Esophagus squamous epithelium (tissue), 5 donors: ENCODE data around the gene GALNT14. TPM values are rescaled to one million over a fixed set of nuclear protein-coding genes. Genes with fewer than 3 reads are reported as not detected.

Experiments
- DNase-seq: peaks from one replicate; lab custom pipeline; 2025; lab: John Stamatoyannopoulos, UW
- H3K27ac ChIP-seq, 4 donors: fragments of 200-600 bp; sonication (generic); one replicate each; pipeline ENCODE4 v1.5.1; 2016 to 2019; ENCODE audit warnings: mild to moderate bottlenecking in 1 of 4
- H3K27me3 ChIP-seq, 4 donors: fragments of 200-600 bp; sonication (generic); 1 replicate in 3 of 4; 2 replicates in 1 of 4; pipeline versions ENCODE4 v1.5.1 to v1.6.0; 2017 to 2021; ENCODE audit warnings: antibody characterized with exemption in 1 of 4
- H3K36me3 ChIP-seq, 3 donors: fragments of 200-600 bp; sonication (generic); one replicate each; pipeline ENCODE4 v1.5.1; 2016 to 2019
- H3K4me1 ChIP-seq, 3 donors: fragments of 200-600 bp; sonication (generic); one replicate each; pipeline ENCODE4 v1.5.1; 2017 to 2019
- H3K4me3 ChIP-seq, 4 donors: fragments of 200-600 bp; sonication (generic); 1 replicate in 3 of 4; 2 replicates in 1 of 4; pipeline ENCODE4 v1.5.1; 2016 to 2019; ENCODE audit warnings: mild to moderate bottlenecking in 2 of 4, moderate library complexity in 1 of 4
- H3K9me3 ChIP-seq, 3 donors: fragments of 200-600 bp; sonication (generic); one replicate each; pipeline ENCODE4 v1.5.1; 2016 to 2019
- CTCF ChIP-seq, 6 experiments: fragments of 450-650 bp in 4 of 6; fragments of 200-600 bp in 2 of 6; sonication (generic) in 2 of 6; IDR thresholded peaks; one replicate each; pipeline ENCODE4 v1.5.1; 2016 to 2019; ENCODE audit warnings: antibody characterized with exemption in 6 of 6, mild to moderate bottlenecking in 4 of 6, moderate library complexity in 4 of 6
- POLR2A ChIP-seq, 4 donors: fragments of 450-650 bp; IDR thresholded peaks; one replicate each; pipeline ENCODE4 v1.6.1; 2017; ENCODE audit warnings: antibody characterized with exemption in 4 of 4, mild to moderate bottlenecking in 4 of 4, moderate library complexity in 3 of 4
- WGBS, 2 donors: methylation state at CpG; one replicate each; pipeline ENCODE4 v1.1.5; 2018; 5-methylcytosine and 5-hydroxymethylcytosine counted together
- intact Hi-C: fragments of 100-400 bp; cut with DNase I; formaldehyde crosslinking; loops from one replicate; pipeline ENCODE4 v1.15.0; 2022
- total RNA-seq, 4 donors: library from RNA; depleted of rRNA; stranded (reverse); fragments of >200 nt; gene quantifications; one replicate each; pipeline ENCODE4 v1.1.0, GENCODE V29; 2016
- donor health status: DM: yes; HTN: yes; CAD: no.

The GALNT14 gene
- total RNA-seq, 4 donors from 2014 or later, result 18.6 to 29.0 (median 21.3) TPM

GRCh38 chr2:31151501-31151900, 13.3 kb upstream of the GALNT14 start:
- Histone ChIP-seq H3K27ac (no peak overlapping the region), H3K9me3 (no peaks in the 10 kb centered on the region), H3K36me3 (no peaks in the 10 kb centered on the region), H3K27me3 (peaks cover 0 to 15% (median 0%) of the 10 kb centered on the region in 4 donors), H3K4me1 (no peaks in the 10 kb centered on the region), H3K4me3 (no peak overlapping the region)
- no peak for DNase-seq
- TF ChIP-seq CTCF (IDR thresholded peaks at IDR 0.05) (no peak), POLR2A (IDR thresholded peaks at IDR 0.05) (no peak)
- WGBS, 2 donors, result 74 to 80% methylated on average over 6 of the region's 6 CpGs
- intact Hi-C loops, result no loop called here

GRCh38 chr2:31150120-31150670, 12.0 kb upstream of the GALNT14 start:
- Histone ChIP-seq H3K4me3 (no peak overlapping the region), H3K27me3 (peaks cover 0 to 15% (median 0%) of the 10 kb centered on the region in 4 donors), H3K36me3 (no peaks in the 10 kb centered on the region), H3K27ac (no peak overlapping the region), H3K4me1 (no peaks in the 10 kb centered on the region), H3K9me3 (no peaks in the 10 kb centered on the region)
- intact Hi-C loops, result no loop called here
- DNase-seq, result no peak
- TF ChIP-seq POLR2A (IDR thresholded peaks at IDR 0.05), result no peak
- TF ChIP-seq CTCF (IDR thresholded peaks at IDR 0.05), result no peak
- 80 to 84% methylated on average over 5 to 6 of the region's 6 CpGs for WGBS, 2 donors

GRCh38 chr2:31148514-31148913, 10.3 kb upstream of the GALNT14 start:
- Histone ChIP-seq H3K27me3 (peaks cover 0 to 15% (median 0%) of the 10 kb centered on the region in 4 donors), H3K4me1 (no peaks in the 10 kb centered on the region)
- 87 to 90% methylated on average over 2 of the region's 2 CpGs for WGBS, 2 donors

GRCh38 chr2:31147645-31148044, 9.4 kb upstream of the GALNT14 start:
- 84 to 93% methylated on average over 5 of the region's 5 CpGs for WGBS, 2 donors
- no peak for TF ChIP-seq POLR2A (IDR thresholded peaks at IDR 0.05)
- no peak for TF ChIP-seq CTCF (IDR thresholded peaks at IDR 0.05)
- H3K27ac ChIP-seq, result no peak overlapping the region
- no peaks in the 10 kb centered on the region for H3K36me3 ChIP-seq
- intact Hi-C loops, result no loop called here
- H3K4me1 ChIP-seq, result no peaks in the 10 kb centered on the region
- DNase-seq, result no peak
- H3K9me3 ChIP-seq, result no peaks in the 10 kb centered on the region
- peaks cover 0 to 15% (median 0%) of the 10 kb centered on the region in 4 donors for H3K27me3 ChIP-seq
- no peak overlapping the region for H3K4me3 ChIP-seq

More at GRCh38 chr2:31148514-31148913, 10.3 kb upstream of the GALNT14 start:
- intact Hi-C loops, result no loop called here
- H3K36me3 ChIP-seq, result no peaks in the 10 kb centered on the region
- TF ChIP-seq POLR2A (IDR thresholded peaks at IDR 0.05), result no peak
- TF ChIP-seq CTCF (IDR thresholded peaks at IDR 0.05), result no peak
- no peaks in the 10 kb centered on the region for H3K9me3 ChIP-seq
- no peak for DNase-seq
- H3K4me3 ChIP-seq, result no peak overlapping the region
- H3K27ac ChIP-seq, result no peak overlapping the region

- Histone ChIP-seq H3K27ac (no peak overlapping the region), H3K9me3 (no peaks in the 10 kb centered on the region), H3K36me3 (no peaks in the 10 kb centered on the region), H3K4me1 (peaks cover 3 to 17% (median 11%) of the 10 kb centered on the region in 3 donors), H3K27me3 (peaks cover 0 to 24% (median 0%) of the 10 kb centered on the region in 4 donors), H3K4me3 (no peak overlapping the region)
- WGBS, 2 donors, result 65 to 76% methylated on average over 3 of the region's 3 CpGs
- TF ChIP-seq POLR2A (IDR thresholded peaks at IDR 0.05) (no peak), CTCF (IDR thresholded peaks at IDR 0.05) (no peak)
- intact Hi-C loops, result no loop called here
- no peak for DNase-seq
Observed at GRCh38 chr2:31142110-31142509, 3.9 kb upstream of the GALNT14 start.
